GM12801 (cell line): Measurements from ENCODE around the gene HSD17B3.

ENCODE experiments used
- CTCF ChIP-seq: IDR thresholded peaks from one replicate; pipeline ENCODE4 v1.5.1; 2011; ENCODE audit warnings: control low read depth; ENCODE audit not compliant: insufficient read length; ENCODE audit errors: extremely low read depth

HSD17B3 gene

GRCh38 chr9:96340707-96341106, 38.7 kb upstream of the HSD17B3 start:
- TF ChIP-seq CTCF: no peak

- TF ChIP-seq CTCF: no peak
These were observed 36.3 kb upstream of the HSD17B3 start for GRCh38 chr9:96338299-96338698.

DNA sequence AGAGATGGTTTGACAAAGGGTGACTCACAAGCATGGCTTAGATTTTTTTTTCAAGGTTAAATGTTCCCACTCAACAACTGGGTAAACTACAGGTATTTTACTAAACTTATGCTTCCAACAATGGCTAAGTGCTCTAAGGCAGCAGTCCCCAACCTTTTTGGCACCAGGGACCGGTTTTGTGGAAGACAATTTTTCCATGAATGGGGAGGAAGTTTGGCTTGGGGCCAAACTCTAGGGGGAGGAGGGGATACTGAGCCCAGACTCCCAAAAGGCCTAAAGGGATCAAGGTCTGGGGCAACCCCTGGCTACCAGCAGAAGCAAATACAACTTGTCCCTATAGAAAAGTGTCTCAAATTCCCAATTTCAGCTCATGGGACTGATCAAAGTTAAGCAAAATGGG, 32.0 kb upstream of the HSD17B3 start:
- no peak for TF ChIP-seq CTCF

DNA sequence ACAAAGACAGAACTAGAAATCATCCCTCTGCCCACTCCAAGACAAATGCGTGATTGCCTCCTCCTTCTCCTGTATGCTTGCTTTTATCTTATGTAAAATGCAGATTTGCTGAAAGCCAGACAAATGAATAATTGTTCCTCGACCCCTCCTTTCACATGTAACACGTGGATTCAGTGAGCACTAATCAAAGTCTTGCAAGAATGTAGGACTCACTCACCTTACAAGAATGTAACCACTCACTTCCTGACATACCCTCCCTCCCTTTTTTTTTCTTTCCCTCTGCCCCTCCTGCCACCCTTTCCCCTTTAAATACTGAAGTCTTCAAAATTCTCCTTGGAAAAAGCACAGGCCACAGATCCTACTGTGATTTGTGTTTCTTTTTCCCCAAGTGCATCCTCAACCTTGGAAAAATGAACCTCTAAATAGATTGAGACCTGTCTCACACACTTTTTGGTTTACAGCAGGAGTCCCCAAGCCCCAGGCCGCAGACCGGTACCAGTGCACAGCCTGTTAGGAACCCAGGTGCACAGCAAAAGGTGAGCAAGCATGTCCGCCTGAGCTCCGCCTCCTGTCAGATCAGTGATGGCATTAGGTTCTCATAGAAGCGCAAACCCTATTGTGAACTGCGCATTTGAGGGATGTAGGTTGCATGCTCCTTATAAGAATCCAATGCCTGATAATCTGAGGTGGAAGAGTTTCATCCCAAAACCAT, 29.4 kb upstream of the HSD17B3 start:
- no peak for TF ChIP-seq CTCF

GRCh38 chr9:96327694-96328352, 25.8 kb upstream of the HSD17B3 start:
- no peak for TF ChIP-seq CTCF

- TF ChIP-seq CTCF: no peak
These were observed 21.2 kb upstream of the HSD17B3 start for GRCh38 chr9:96323169-96323568.

DNA sequence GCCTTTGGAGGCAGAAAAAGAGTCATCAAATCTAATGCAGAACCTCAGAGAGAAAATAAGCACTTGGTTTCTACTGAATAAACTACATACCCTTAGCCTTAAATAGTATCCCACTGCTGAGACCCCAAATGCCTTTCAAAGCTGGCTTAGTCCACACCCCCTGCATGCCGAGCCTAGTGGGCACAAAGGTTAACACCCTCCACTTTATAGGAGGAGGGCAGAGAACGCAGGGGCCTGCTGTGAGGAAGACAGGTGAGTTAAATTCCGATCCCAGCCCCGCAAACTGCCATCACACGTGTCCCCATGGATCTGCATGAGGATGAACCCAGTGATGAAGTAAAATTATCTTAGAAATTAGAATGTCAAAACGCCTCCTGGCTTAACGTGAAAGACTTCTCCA, 19.5 kb upstream of the HSD17B3 start:
- TF ChIP-seq CTCF: no peak
